Measurements from ENCODE around the gene NRIP1. TPM values are rescaled to one million over a fixed set of nuclear protein-coding genes. Genes with fewer than 3 reads are reported as not detected.
A peak's percentile ranks its signal among the peaks of the same experiment; 100 is the strongest.

Gene NRIP1
- total and polyA plus RNA-seq, 2 of the 8 experiments (the other 6 are each of a cell fraction or from before 2014, with no cell fraction given): 1.5 to 9.3 TPM

DNA sequence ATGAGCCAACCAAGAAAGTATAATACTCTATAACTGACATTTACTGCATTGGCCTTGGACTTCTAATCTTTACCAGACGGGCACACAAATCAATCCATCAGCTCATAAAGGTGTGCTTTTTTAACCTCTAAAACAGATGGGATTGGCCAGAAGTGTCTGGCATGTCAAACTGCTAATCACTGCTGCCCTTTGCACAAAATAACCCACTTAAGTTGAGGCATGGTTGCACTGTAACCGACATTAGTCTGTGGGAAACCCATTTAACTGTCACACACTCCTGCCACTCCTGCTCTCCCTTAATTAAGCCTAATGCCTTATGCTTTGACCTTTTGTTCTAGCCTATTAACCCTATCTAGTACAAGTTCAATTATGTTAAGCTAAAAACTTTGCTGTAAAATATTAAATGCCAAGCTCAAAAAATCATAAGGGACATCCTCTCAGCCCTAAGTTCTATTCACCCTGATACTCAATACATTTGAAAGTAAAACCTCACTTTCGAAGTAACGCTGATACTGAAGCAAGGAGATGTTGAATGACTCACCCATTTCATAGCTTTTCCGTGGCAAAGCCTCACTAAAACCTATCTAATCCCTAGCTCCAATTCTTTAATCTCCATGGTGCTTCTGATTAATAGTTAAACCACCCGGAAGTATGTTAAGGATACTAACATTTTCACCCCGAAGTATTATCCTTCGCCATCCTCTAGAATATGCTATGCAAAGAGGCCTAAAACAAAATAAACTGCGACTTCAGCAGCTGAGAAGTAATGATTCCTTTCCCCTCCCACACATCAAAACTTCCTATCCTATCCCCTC, 12.9 kb downstream of the NRIP1 start:
- no peaks in the 10 kb centered on the region for H3K23me2 ChIP-seq (ENCODE audit: low read depth, low read length)
- H3K56ac ChIP-seq (replicated peaks; ENCODE audit: insufficient read length, low read depth, low read length): no peak overlapping the region
- ChIA-PET CTCF (ENCODE audit: partially characterized antibody) (interaction anchor here (0.6 kb wide), 1 partner anchor 390 kb away, joined by 3 read pairs; no protein-coding TSS in a partner anchor), POLR2A (ENCODE audit: partially characterized antibody) (no interaction called here)
- 0 out of 2 replicates have a peak overlapping the region, but pooled peaks have one; percentile 24 for H2BK20ac ChIP-seq (ENCODE audit: low read length)
- H2BK15ac ChIP-seq (ENCODE audit: low read length): no peak overlapping the region
- H2AFZ ChIP-seq (ENCODE audit: low read length): no peak overlapping the region
- H4K20me1 ChIP-seq (replicated peaks in 1 of 2; ENCODE audit: control insufficient read depth in 1 of 2, insufficient read depth in 2 of 2, low read length in 2 of 2): peaks cover 0 to 2% of the 10 kb centered on the region in 2 experiments
- H4K8ac ChIP-seq (ENCODE audit: extremely low read depth, insufficient read depth, low read length): no peak overlapping the region
- no peak overlapping the region for H3K14ac ChIP-seq (ENCODE audit: insufficient read length)
- H3K27ac ChIP-seq (ENCODE audit: low read depth, low read length): no peak overlapping the region
- H3K4ac ChIP-seq (replicated peaks; ENCODE audit: insufficient read length, low read depth, low read length): no peak overlapping the region
- no peak overlapping the region for H4K5ac ChIP-seq (ENCODE audit: insufficient read length, low read depth, low read length)
- H3K9me3 ChIP-seq (ENCODE audit: insufficient read depth in 2 of 2, low read depth in 1 of 2, low read length in 1 of 2): peaks cover 0 to 4% of the 10 kb centered on the region in 2 experiments; a peak in 1 of 4 replicates
- H3K27me3 ChIP-seq (replicated peaks in 1 of 4; ENCODE audit: control insufficient read depth in 3 of 4, extremely low read depth in 1 of 4, insufficient read depth in 3 of 4, low read length in 3 of 4): no peaks in the 10 kb centered on the region
- H3K36me3 ChIP-seq (ENCODE audit: control insufficient read depth in 2 of 4, insufficient read depth in 4 of 4, low read length in 3 of 4): no peaks in the 10 kb centered on the region; a peak in 1 of 8 replicates
- H2BK5ac ChIP-seq (ENCODE audit: low read depth, low read length): no peak overlapping the region
- peak overlapping the region in 1 of 4 experiments; percentile 48; a peak in 1 of 8 replicates for H3K4me3 ChIP-seq (ENCODE audit: extremely low read depth in 1 of 4, insufficient read depth in 2 of 4, low read depth in 3 of 4, low read length in 4 of 4)
- H2BK12ac ChIP-seq (ENCODE audit: low read depth, low read length): no peak overlapping the region
- H3K4me1 ChIP-seq (replicated peaks in 1 of 4; ENCODE audit: control insufficient read depth in 3 of 4, insufficient read depth in 4 of 4, low read length in 3 of 4): peaks cover 3 to 23% (median 9%) of the 10 kb centered on the region in 4 experiments; a peak in 5 of 7 replicates
- H3K4me2 ChIP-seq (ENCODE audit: insufficient read depth in 1 of 2, low read depth in 2 of 2, low read length in 2 of 2): peak overlapping the region in 1 of 2 experiments; percentile 68; a peak in 1 of 4 replicates
- H2AK5ac ChIP-seq (ENCODE audit: low read depth, low read length): no peak overlapping the region
- FAIRE-seq (no peak), DNase-seq (ENCODE audit: low read depth in 1 of 2, low spot score in 2 of 2) (no peak)
- H3K9ac ChIP-seq (replicated peaks in 1 of 4; ENCODE audit: extremely low read depth in 1 of 4, low read depth in 3 of 4, low read length in 3 of 4): no peak overlapping the region
- no peak overlapping the region for H2BK120ac ChIP-seq (replicated peaks; ENCODE audit: low read depth, low read length)
- H3K79me2 ChIP-seq (ENCODE audit: control insufficient read depth in 1 of 2, insufficient read depth in 2 of 2, low read length in 2 of 2): peaks cover 0 to 83% of the 10 kb centered on the region in 2 experiments; a peak in 2 of 4 replicates
- H3K18ac ChIP-seq (ENCODE audit: extremely low read depth, low read length): 0 out of 2 replicates have a peak overlapping the region, but pooled peaks have one; percentile 9
- H4K91ac ChIP-seq (replicated peaks; ENCODE audit: insufficient read length, low read length): peak overlapping the region; percentile 34
- WGBS, 2 experiments (ENCODE audit: extremely low coverage in 1 of 2, insufficient coverage in 1 of 2, insufficient read length in 1 of 2, insufficient replicate concordance in 2 of 2, low coverage in 1 of 2, low lambda C conversion rate in 2 of 2, missing lambda C conversion rate in 1 of 2): 72% methylated on average over 9 of the region's 9 CpGs; no CpG with 5 or more reads in 1 of the 2 experiments
- no peak overlapping the region for H3K23ac ChIP-seq (ENCODE audit: insufficient read length)
- H3K79me1 ChIP-seq (ENCODE audit: low read depth, low read length): no peaks in the 10 kb centered on the region
- no peak for TF ChIP-seq EP300 (IDR thresholded peaks at IDR 0.05; ENCODE audit: borderline replicate concordance in 1 of 2, low read depth in 2 of 2, low read length in 2 of 2)
- no peak for TF ChIP-seq NANOG (IDR thresholded peaks at IDR 0.05; ENCODE audit: insufficient read depth, low read depth, low read length, poor library complexity, severe bottlenecking)
- TF ChIP-seq, protein P1, sequence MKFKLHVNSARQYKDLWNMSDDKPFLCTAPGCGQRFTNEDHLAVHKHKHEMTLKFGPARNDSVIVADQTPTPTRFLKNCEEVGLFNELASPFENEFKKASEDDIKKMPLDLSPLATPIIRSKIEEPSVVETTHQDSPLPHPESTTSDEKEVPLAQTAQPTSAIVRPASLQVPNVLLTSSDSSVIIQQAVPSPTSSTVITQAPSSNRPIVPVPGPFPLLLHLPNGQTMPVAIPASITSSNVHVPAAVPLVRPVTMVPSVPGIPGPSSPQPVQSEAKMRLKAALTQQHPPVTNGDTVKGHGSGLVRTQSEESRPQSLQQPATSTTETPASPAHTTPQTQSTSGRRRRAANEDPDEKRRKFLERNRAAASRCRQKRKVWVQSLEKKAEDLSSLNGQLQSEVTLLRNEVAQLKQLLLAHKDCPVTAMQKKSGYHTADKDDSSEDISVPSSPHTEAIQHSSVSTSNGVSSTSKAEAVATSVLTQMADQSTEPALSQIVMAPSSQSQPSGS (IDR thresholded peaks at IDR 0.05; ENCODE audit: low read length): no peak
- TF ChIP-seq EZH2 (IDR thresholded peaks at IDR 0.05; ENCODE audit: low read depth, low read length, severe bottlenecking): no peak
- TF ChIP-seq, protein P2, sequence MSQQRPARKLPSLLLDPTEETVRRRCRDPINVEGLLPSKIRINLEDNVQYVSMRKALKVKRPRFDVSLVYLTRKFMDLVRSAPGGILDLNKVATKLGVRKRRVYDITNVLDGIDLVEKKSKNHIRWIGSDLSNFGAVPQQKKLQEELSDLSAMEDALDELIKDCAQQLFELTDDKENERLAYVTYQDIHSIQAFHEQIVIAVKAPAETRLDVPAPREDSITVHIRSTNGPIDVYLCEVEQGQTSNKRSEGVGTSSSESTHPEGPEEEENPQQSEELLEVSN (IDR thresholded peaks at IDR 0.05): no peak
- TF ChIP-seq NRF1 (IDR thresholded peaks at IDR 0.05; ENCODE audit: low read depth, low read length): no peak
- TF ChIP-seq TEAD4 (IDR thresholded peaks at IDR 0.05; ENCODE audit: low read depth, low read length): no peak
- TF ChIP-seq BRCA1 (IDR thresholded peaks at IDR 0.05; ENCODE audit: low read depth, low read length): no peak
- no peak for TF ChIP-seq CREB1 (IDR thresholded peaks at IDR 0.05)
